Stimulated activated CD4-positive, alpha-beta T cell treated with anti-CD3 and anti-CD28 coated beads, Interleukin-12 subunit alpha, Interleukin-12 subunit beta, amount 100 ng/mL, for 4 hours (primary cell): ENCODE data around the gene SLC38A5.
A peak's percentile ranks its signal among the peaks of the same experiment; 100 is the strongest.
"Not testable (repeated sequence)": the region's sequence is repeated elsewhere in the genome, so short reads cannot be mapped to it uniquely, and the experiment has no call there.

Experiments
- DNase-seq: peaks from one replicate; pipeline ENCODE4 v3.0.0-alpha.2; 2020

SLC38A5 gene

GRCh38 chrX:48470110-48470832 is at the start of gene SLC38A5:
SLC38A5 (minus strand) TSS chrX:48470260; CDS start chrX:48467924, 2,336 bp downstream.
- no peak for DNase-seq

GRCh38 chrX:48519481-48519880 is 49.4 kb upstream of the SLC38A5 start:
- DNase-seq: not testable (repeated sequence)

DNA sequence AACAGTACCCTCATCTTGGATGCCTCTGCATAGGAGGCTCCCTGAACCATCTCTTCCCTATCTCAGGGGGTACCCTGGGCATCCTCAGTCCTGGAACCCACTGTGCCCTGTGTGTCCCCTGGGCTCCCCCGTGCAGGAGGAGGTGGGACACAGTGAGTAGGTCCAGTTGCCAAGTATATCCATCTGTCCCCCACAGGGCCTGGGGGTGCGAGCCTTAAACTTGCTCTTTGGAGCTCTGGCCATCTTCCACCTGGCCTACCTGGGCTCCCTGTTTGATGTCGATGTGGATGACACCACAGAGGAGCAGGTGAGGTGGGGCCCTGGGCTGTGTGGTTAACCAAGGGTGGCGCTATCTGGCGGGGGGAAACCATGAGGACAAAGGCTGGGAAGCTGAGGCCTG is 46.9 kb upstream of the SLC38A5 start:
- DNase-seq: no peak

DNA sequence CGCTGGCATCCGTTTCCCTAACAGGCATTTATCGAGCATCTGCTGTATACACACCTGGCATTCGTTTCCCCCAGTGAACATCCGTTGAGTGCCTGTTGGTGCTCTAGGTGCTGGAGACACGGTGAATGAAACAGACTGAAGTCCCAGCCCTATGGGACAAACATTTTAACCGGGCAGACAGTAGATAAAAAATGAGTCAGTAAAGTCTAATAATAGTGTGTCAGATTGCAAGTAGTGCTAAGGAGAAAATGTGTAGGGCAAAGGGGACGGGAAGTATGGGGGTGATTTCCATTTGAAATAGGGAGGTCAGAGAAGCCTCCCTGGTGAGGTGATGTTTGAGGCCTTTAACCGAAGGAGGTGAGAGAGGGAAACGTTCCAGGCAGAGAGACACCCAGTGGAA is 46.2 kb upstream of the SLC38A5 start:
- DNase-seq: no peak

GRCh38 chrX:48515842-48516241 is 45.8 kb upstream of the SLC38A5 start:
- no peak for DNase-seq

GRCh38 chrX:48514868-48515460 is 44.9 kb upstream of the SLC38A5 start:
- DNase-seq: no peak

- no peak for DNase-seq
Measured at GRCh38 chrX:48514126-48514806, 44.2 kb upstream of the SLC38A5 start.

DNA sequence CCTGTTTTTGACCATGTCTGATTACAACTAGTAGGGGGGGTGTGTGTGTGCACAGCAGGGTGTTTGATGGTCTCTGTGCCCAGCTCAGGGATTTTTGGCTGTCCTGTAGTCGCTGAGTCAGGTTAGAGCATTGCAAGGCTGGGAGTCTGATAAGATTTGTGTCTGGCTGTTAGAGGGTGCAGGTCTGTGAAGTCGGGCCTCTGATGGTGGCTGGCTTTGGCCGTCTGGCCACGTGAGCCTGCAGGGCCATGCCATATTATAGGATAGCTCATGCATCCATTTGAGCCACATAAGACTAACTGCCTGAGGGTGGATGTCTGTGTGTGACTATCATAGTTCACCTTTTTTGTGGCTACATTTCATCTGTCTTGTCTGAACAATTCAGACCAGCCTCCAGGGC is 43.6 kb upstream of the SLC38A5 start:
- no peak for DNase-seq

GRCh38 chrX:48512371-48512935 is 42.4 kb upstream of the SLC38A5 start:
- DNase-seq: no peak

GRCh38 chrX:48511560-48511959 is 41.5 kb upstream of the SLC38A5 start:
- no peak for DNase-seq

DNA sequence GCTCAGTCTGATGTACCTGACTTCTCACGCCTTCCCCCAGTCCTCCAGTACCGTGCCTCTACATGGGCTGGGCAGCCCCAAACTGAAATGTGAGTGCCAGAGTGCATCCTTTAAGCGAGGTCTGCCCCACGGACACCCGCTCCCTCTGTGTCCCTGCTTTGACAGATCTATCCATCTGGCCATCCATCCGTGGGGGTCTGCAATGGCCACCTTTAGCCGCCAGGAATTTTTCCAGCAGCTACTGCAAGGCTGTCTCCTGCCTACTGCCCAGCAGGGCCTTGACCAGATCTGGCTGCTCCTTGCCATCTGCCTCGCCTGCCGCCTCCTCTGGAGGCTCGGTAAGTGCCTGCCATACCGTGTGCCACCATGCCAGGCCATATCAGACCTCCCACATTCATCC is 39.6 kb upstream of the SLC38A5 start:
- DNase-seq: no peak

DNA sequence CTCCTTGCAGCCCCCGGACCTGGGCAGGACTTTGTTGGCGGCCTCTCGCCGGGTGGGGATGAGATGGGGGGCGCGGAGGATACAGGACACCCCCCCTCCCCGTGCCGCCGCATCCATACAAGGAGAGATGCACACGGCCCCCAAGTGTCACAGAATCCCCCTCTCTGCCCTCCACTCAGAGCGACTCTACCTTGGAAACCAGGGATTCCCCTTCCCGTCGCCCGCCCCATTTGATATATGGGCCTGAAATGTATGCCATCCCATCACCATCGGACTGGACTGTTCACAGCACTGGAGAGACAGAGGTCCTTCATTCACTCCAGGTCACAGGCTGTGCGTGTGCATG is 39.2 kb upstream of the SLC38A5 start:
- no peak for DNase-seq

- peak; percentile 78 for DNase-seq
Measured at GRCh38 chrX:48508400-48509244, 38.6 kb upstream of the SLC38A5 start, which contains the start of gene PORCN. PORCN (plus strand) TSS chrX:48508992; CDS start chrX:48509821, 829 bp downstream.

- DNase-seq: no peak
Measured at GRCh38 chrX:48507246-48507645, 37.2 kb upstream of the SLC38A5 start.

DNA sequence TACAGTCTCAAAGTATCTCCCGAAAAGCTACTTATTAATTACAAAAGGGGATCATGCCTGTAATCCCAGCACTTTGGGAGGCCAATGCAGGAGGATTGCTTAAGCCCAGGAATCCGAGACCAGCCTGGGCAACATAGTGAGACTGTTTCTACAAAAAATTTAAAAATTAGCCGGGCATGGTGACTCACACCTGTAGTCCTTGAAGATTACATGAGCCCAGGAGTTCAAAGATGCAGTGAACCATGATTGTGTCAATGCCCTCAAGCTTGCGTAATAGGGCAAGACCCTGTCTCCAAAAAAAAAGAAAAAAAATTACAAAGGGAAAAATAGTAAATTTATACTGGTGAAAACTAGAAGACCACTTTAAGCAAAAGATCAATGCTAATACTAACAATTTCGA is 35.4 kb upstream of the SLC38A5 start:
- DNase-seq: no peak

- no peak for DNase-seq
Measured at GRCh38 chrX:48504261-48504660, 34.2 kb upstream of the SLC38A5 start.

DNA sequence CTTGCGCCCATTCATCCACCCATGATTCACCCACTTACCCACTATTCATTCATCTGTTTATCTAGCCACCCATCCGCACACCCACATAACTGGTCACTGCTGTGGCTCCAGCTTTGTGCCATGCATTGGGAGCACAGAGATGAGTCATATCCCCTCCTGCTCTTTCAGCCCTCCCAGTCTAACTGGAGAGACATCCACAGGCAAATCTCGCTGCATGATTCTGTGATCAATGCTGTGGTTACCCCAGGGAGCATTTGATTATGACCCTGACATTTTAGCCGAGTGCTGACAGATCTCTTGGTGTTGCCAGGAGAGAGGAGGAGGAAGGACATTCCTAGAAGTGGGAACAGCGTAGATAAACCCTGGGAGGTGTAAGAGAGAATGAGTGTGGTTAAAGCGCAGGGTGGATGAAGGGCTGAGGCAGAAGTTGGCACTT is 28.3 kb upstream of the SLC38A5 start:
- no peak for DNase-seq

- no peak for DNase-seq
Measured at GRCh38 chrX:48497871-48498270, 27.8 kb upstream of the SLC38A5 start.

GRCh38 chrX:48496660-48497059 is 26.6 kb upstream of the SLC38A5 start:
- DNase-seq: no peak

GRCh38 chrX:48493890-48494364 is 23.9 kb upstream of the SLC38A5 start:
- no peak for DNase-seq

GRCh38 chrX:48492293-48492910 is 22.3 kb upstream of the SLC38A5 start:
- DNase-seq: no peak

- no peak for DNase-seq
Measured at GRCh38 chrX:48491809-48492208, 21.7 kb upstream of the SLC38A5 start.
